Immature natural killer cell (primary cell): ENCODE measurements around the gene GAPT. TPM values are rescaled to one million over a fixed set of nuclear protein-coding genes. Genes with fewer than 3 reads are reported as not detected.

Source experiments
- DNase-seq, 3 donors: peaks; one replicate each; pipeline ENCODE4 v3.0.0; 2022; ENCODE audit warnings: mixed read lengths in 1 of 3
- H3K27ac Mint-ChIP-seq, 6 donors: one replicate each; pipeline ENCODE4 v1.8.0; 2020; ENCODE audit warnings: mixed read lengths in 6 of 6, mild to moderate bottlenecking in 5 of 6, inconsistent platforms in 4 of 6, moderate library complexity in 3 of 6
- H3K27me3 Mint-ChIP-seq, 3 donors: one replicate each; pipeline ENCODE4 v1.8.0; 2020 to 2021; ENCODE audit warnings: low read depth in 3 of 3, mild to moderate bottlenecking in 3 of 3, mixed read lengths in 3 of 3, moderate library complexity in 3 of 3, inconsistent platforms in 1 of 3
- H3K36me3 Mint-ChIP-seq, 3 donors: one replicate each; pipeline ENCODE4 v1.8.0; 2020; ENCODE audit warnings: mixed read lengths in 3 of 3, inconsistent platforms in 2 of 3, mild to moderate bottlenecking in 2 of 3
- H3K4me1 Mint-ChIP-seq, 2 donors: one replicate each; pipeline ENCODE4 v1.8.0; 2020; ENCODE audit warnings: inconsistent platforms in 2 of 2, mild to moderate bottlenecking in 2 of 2, mixed read lengths in 2 of 2, moderate library complexity in 1 of 2
- H3K4me3 Mint-ChIP-seq, 5 donors: one replicate each; pipeline ENCODE4 v1.8.0; 2020; ENCODE audit warnings: mild to moderate bottlenecking in 5 of 5, mixed read lengths in 5 of 5, inconsistent platforms in 3 of 5, moderate library complexity in 3 of 5
- H3K9me3 Mint-ChIP-seq, 6 donors: one replicate each; pipeline ENCODE4 v1.8.0; 2020; ENCODE audit warnings: mild to moderate bottlenecking in 6 of 6, mixed read lengths in 6 of 6, inconsistent platforms in 4 of 6, moderate library complexity in 3 of 6
- polyA plus RNA-seq, 3 donors: library from polyadenylated mRNA; unstranded; fragments of 300-500 nt; fragmentation: Illumina TruSeq; gene quantifications; one replicate each; pipeline ENCODE4 v1.2.3, GENCODE V29; 2021

Gene GAPT
- polyA plus RNA-seq, 3 donors from 2014 or later = 1.0 to 5.7 (median 2.9) TPM

DNA sequence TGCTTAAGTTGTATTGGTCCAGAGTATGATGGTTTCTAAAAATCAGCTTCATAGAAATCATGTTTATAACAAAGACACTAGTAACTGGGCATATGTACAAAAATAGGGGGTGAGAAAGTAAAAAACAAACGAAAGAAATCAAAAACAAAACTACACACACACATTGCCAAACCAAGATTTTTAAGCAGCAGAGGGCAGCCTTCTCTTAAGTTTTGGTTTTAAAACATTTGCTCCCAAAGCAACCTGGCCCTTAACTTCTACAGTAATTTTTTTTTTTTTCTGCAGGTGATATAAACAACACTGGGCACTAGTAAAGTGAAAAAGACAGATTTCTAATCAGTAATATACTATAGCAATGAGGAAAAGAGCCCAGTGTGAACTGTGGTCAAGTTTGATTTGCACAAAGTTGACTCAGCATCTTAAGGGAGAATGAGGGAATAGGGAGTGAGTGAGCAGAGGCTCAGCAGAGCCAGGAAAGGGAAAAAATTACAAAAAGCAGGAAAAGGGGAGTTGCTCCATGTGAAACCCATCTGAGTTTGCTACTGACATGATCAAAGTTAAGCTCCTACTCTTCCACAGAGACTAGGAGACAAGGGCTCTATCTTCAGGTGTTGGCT lies 13.4 kb upstream of the GAPT start:
- H3K4me1 Mint-ChIP-seq = no peaks in the 10 kb centered on the region
- no peak overlapping the region for H3K4me3 Mint-ChIP-seq
- H3K9me3 Mint-ChIP-seq = peaks cover 0 to 1% (median 0%) of the 10 kb centered on the region in 6 donors
- no peak overlapping the region for H3K27ac Mint-ChIP-seq
- H3K36me3 Mint-ChIP-seq = no peaks in the 10 kb centered on the region
- H3K27me3 Mint-ChIP-seq = peaks cover 0 to 2% (median 0%) of the 10 kb centered on the region in 3 donors
- no peak for DNase-seq

DNA sequence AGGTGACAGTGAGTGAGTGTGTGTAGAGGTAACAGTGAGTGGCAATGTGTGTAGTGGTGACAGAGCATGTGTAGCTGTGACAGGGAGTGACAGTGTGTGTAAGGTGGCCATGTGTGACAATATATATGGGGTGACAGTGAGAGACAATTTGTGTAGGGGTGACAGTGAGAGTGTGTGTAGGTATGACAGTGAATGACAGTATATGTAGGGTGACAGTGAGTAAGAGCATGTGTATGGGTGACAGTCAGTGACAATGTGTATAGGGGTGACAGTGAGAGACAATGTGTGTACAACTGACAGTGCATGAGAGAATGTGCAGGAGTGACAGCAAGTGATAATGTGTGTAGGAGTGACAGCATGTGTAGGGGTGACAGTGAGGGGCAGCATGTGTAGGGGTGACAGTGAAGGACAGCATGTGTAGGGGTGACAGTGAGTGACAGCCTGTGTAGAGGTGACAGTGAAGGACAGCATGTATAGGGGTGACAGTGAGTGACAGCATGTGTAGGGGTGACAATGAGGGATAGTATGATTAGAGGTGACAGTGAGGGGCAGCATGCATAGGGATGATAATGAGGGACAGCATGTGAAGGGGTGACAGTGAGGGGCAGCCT lies 10.1 kb upstream of the GAPT start:
- Mint-ChIP-seq H3K9me3 (no peaks in the 10 kb centered on the region), H3K27ac (no peak overlapping the region), H3K4me3 (no peak overlapping the region), H3K4me1 (no peaks in the 10 kb centered on the region), H3K27me3 (no peaks in the 10 kb centered on the region), H3K36me3 (no peaks in the 10 kb centered on the region)
- DNase-seq = no peak

DNA sequence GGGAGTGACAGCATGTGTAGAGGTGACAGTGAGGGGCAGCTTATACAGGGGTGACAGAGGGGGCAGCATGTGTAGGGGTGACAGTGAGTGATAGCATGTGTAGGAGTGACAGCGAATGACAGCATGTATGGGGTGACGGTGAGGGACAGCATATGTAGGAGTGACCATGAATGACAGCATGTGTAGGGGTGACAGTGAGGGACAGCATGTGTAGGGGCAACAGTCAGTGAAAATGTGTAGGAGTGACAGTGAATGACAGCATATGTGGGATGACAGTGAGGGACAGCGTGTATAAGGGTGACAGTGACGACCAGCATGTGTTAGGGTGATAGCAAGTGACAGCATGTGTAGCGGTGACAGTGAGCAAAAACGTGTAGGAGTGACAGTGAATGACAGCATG lies 9.4 kb upstream of the GAPT start:
- no peaks in the 10 kb centered on the region for H3K36me3 Mint-ChIP-seq
- H3K9me3 Mint-ChIP-seq = no peaks in the 10 kb centered on the region
- no peaks in the 10 kb centered on the region for H3K27me3 Mint-ChIP-seq
- H3K4me1 Mint-ChIP-seq = no peaks in the 10 kb centered on the region
- no peak overlapping the region for H3K27ac Mint-ChIP-seq
- H3K4me3 Mint-ChIP-seq = no peak overlapping the region
- DNase-seq = no peak

DNA sequence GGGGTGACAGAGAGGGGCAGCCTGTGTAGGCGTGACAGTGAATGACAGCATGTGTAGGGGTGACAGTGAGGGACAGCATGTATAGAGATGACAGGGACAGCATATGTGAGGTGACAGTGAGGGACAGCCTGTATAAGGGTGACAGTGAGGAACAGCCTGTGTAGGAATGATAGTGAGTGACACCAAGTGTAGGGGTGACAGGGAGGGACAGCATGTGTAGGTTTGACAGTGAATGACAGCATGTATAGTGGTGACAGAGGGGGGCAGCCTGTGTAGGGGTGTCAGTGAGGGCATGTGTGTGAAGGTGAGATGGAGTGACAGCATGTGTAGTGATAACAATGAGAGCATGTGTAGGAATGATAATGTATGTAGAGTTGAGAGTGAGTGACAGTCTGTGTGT lies 8.7 kb upstream of the GAPT start:
- Mint-ChIP-seq H3K27me3 (peaks cover 0 to 3% (median 0%) of the 10 kb centered on the region in 3 donors), H3K4me3 (no peak overlapping the region), H3K4me1 (no peaks in the 10 kb centered on the region), H3K27ac (no peak overlapping the region), H3K9me3 (no peaks in the 10 kb centered on the region), H3K36me3 (no peaks in the 10 kb centered on the region)
- no peak for DNase-seq

GRCh38 chr5:58484505-58484904 lies 6.7 kb upstream of the GAPT start:
- Mint-ChIP-seq H3K27me3 (peaks cover 0 to 6% (median 3%) of the 10 kb centered on the region in 3 donors), H3K27ac (no peak overlapping the region), H3K4me1 (no peaks in the 10 kb centered on the region), H3K4me3 (no peak overlapping the region), H3K36me3 (no peaks in the 10 kb centered on the region), H3K9me3 (no peaks in the 10 kb centered on the region)
- no peak for DNase-seq

- no peak overlapping the region for H3K27ac Mint-ChIP-seq
- no peaks in the 10 kb centered on the region for H3K36me3 Mint-ChIP-seq
Observed at GRCh38 chr5:58486290-58486689, 4.9 kb upstream of the GAPT start.

GRCh38 chr5:58490402-58491050 lies 709 bp upstream of the GAPT start:
- Mint-ChIP-seq H3K9me3 (no peaks in the 10 kb centered on the region), H3K36me3 (no peaks in the 10 kb centered on the region), H3K4me1 (no peaks in the 10 kb centered on the region), H3K27ac (no peak overlapping the region), H3K27me3 (peaks cover 0 to 10% (median 3%) of the 10 kb centered on the region in 3 donors), H3K4me3 (no peak overlapping the region)
- DNase-seq = no peak

More at GRCh38 chr5:58486290-58486689, 4.9 kb upstream of the GAPT start:
- Mint-ChIP-seq H3K4me3 (no peak overlapping the region), H3K27me3 (peaks cover 0 to 10% (median 3%) of the 10 kb centered on the region in 3 donors), H3K4me1 (no peaks in the 10 kb centered on the region), H3K9me3 (no peaks in the 10 kb centered on the region)
- no peak for DNase-seq

GRCh38 chr5:58493141-58493540 lies 1.9 kb downstream of the GAPT start:
- Mint-ChIP-seq H3K27ac (no peak overlapping the region), H3K4me1 (no peaks in the 10 kb centered on the region), H3K36me3 (no peaks in the 10 kb centered on the region), H3K27me3 (peaks cover 0 to 5% (median 3%) of the 10 kb centered on the region in 3 donors), H3K4me3 (no peak overlapping the region), H3K9me3 (peaks cover 0 to 4% (median 0%) of the 10 kb centered on the region in 6 donors)
- DNase-seq = no peak

DNA sequence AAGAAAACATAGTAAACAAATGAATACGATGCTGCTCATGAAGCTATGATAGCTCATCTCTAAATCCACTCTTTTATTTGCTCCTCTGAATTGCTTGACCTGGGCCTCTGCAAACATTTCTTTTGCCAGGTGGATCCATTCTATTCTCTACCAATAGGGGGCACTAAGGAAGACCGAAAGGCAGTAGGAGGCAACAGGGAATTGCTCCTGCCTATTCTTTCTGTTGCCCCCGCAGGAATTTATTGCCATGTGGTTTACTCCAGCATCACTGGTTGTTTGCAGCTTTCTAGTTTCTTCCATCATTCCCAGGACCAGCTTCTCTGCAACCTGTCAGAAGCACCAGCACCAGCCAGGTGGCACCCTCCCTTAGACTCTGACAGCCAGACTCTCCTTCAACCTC lies 5.3 kb downstream of the GAPT start:
- H3K9me3 Mint-ChIP-seq = peaks cover 0 to 7% (median 0%) of the 10 kb centered on the region in 6 donors
- no peaks in the 10 kb centered on the region for H3K36me3 Mint-ChIP-seq
- no peak overlapping the region for H3K27ac Mint-ChIP-seq
- peaks cover 0 to 1% (median 0%) of the 10 kb centered on the region in 3 donors for H3K27me3 Mint-ChIP-seq
- H3K4me3 Mint-ChIP-seq = no peak overlapping the region
- peaks cover 0 to 9% of the 10 kb centered on the region in 2 donors for H3K4me1 Mint-ChIP-seq
- no peak for DNase-seq

GRCh38 chr5:58497386-58497785 lies 6.2 kb downstream of the GAPT start:
- Mint-ChIP-seq H3K4me1 (peaks cover 0 to 9% of the 10 kb centered on the region in 2 donors), H3K27me3 (peaks cover 0 to 1% (median under 1%) of the 10 kb centered on the region in 3 donors), H3K4me3 (no peak overlapping the region), H3K36me3 (no peaks in the 10 kb centered on the region), H3K9me3 (peaks cover 0 to 7% (median 0%) of the 10 kb centered on the region in 6 donors), H3K27ac (no peak overlapping the region)
- no peak for DNase-seq

DNA sequence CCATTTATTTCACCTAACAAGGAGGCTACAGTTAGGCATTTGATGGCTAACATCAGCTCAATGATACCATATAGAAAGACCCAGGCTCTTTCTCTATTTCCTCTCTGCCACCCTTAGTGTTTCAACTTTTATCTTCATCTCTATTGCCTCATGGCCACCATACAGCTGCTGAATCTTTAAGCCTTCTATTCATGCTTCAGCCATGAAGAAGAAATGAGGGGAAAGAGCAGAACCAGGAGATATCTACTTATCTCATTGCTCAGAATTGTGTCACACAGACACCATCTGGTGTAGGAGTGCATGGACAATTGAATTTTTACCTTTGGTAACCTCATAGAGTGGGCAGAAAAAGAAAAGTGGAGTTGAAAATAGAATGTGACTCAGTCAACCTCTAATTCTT lies 6.7 kb downstream of the GAPT start:
- DNase-seq = no peak
- Mint-ChIP-seq H3K27me3 (peaks cover 0 to 4% (median 2%) of the 10 kb centered on the region in 3 donors), H3K27ac (no peak overlapping the region), H3K36me3 (no peaks in the 10 kb centered on the region), H3K9me3 (peaks cover 0 to 7% (median 0%) of the 10 kb centered on the region in 6 donors), H3K4me1 (peaks cover 0 to 9% of the 10 kb centered on the region in 2 donors), H3K4me3 (no peak overlapping the region)

- Mint-ChIP-seq H3K4me3 (no peak overlapping the region), H3K9me3 (peaks cover 0 to 7% (median 0%) of the 10 kb centered on the region in 6 donors)
Observed at GRCh38 chr5:58498340-58498942, 7.2 kb downstream of the GAPT start.

GRCh38 chr5:58499231-58499630 lies 8.0 kb downstream of the GAPT start:
- Mint-ChIP-seq H3K4me1 (peaks cover 0 to 9% of the 10 kb centered on the region in 2 donors), H3K36me3 (no peaks in the 10 kb centered on the region), H3K27ac (no peak overlapping the region), H3K9me3 (peaks cover 0 to 7% (median 0%) of the 10 kb centered on the region in 6 donors), H3K4me3 (no peak overlapping the region), H3K27me3 (peaks cover 0 to 4% (median 2%) of the 10 kb centered on the region in 3 donors)
- no peak for DNase-seq

More at GRCh38 chr5:58498340-58498942, 7.2 kb downstream of the GAPT start:
- peaks cover 0 to 9% of the 10 kb centered on the region in 2 donors for H3K4me1 Mint-ChIP-seq
- peaks cover 0 to 4% (median 2%) of the 10 kb centered on the region in 3 donors for H3K27me3 Mint-ChIP-seq
- no peak overlapping the region for H3K27ac Mint-ChIP-seq
- DNase-seq = no peak
- no peaks in the 10 kb centered on the region for H3K36me3 Mint-ChIP-seq

DNA sequence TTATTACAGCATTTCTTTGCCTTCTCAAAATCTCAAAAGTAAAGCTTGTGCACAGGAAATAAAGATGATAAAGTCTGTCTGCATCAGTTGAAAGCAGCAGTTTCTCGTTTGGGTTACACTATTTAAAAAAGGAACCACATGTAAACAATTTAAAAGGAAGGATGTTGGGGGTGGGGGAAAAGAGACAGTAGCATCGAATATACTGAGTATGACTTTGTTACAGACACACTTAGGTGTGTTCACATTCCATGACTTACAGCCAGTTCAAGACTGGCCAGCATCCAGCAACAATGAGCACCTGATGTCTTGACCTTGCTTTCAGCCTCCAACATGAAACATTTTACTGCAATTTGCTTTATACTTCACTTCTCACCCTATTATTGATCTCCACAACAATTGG lies 8.7 kb downstream of the GAPT start:
- DNase-seq = no peak
- Mint-ChIP-seq H3K4me3 (no peak overlapping the region), H3K36me3 (no peaks in the 10 kb centered on the region), H3K27me3 (peaks cover 0 to 4% (median 2%) of the 10 kb centered on the region in 3 donors), H3K9me3 (peaks cover 0 to 7% (median 0%) of the 10 kb centered on the region in 6 donors), H3K4me1 (peaks cover 0 to 9% of the 10 kb centered on the region in 2 donors), H3K27ac (no peak overlapping the region)
